Measurements from ENCODE around the gene FFAR3.
"Not testable (repeated sequence)": the region's sequence is repeated elsewhere in the genome, so short reads cannot be mapped to it uniquely, and the experiment has no call there.

FFAR3 gene

GRCh38 chr19:35401416-35401815 lies 43.2 kb downstream of the FFAR3 start:
- DNase-seq (ENCODE audit: low read depth, low spot score), result not testable (repeated sequence)

GRCh38 chr19:35403116-35403760 lies 45.0 kb downstream of the FFAR3 start:
- no peak for DNase-seq (ENCODE audit: low read depth, low spot score)

- DNase-seq (ENCODE audit: low read depth, low spot score), result peak; percentile 74
These were observed 46.8 kb downstream of the FFAR3 start for GRCh38 chr19:35404879-35405622.

- DNase-seq (ENCODE audit: low read depth, low spot score), result no peak
These were observed 49.4 kb downstream of the FFAR3 start for GRCh38 chr19:35407619-35408018.

GRCh38 chr19:35408284-35409171 lies 50.3 kb downstream of the FFAR3 start:
- no peak for DNase-seq (ENCODE audit: low read depth, low spot score)

- no peak for DNase-seq (ENCODE audit: low read depth, low spot score)
These were observed 50.9 kb downstream of the FFAR3 start for GRCh38 chr19:35409191-35409590.
